SK-N-MC (cell line): ENCODE data around the gene MRPL20.

Experiments
- EZH2 ChIP-seq: fragments of 200-600 bp; sonication (generic); IDR thresholded peaks from one replicate; pipeline ENCODE4 v1.6.1; 2017; ENCODE audit warnings: antibody characterized with exemption
- FOXP2 ChIP-seq: optimal IDR thresholded peaks from 2 replicates; pipeline ENCODE3; 2011; ENCODE audit warnings: mild to moderate bottlenecking, moderate library complexity; ENCODE audit not compliant: insufficient read depth; ENCODE audit errors: extremely low read length, control extremely low read depth
- POLR2AphosphoS5 ChIP-seq: IDR thresholded peaks from 2 replicates; pipeline ENCODE4 v1.6.1; 2012; ENCODE audit warnings: mild to moderate bottlenecking, low read depth, low read length, borderline replicate concordance

DNA sequence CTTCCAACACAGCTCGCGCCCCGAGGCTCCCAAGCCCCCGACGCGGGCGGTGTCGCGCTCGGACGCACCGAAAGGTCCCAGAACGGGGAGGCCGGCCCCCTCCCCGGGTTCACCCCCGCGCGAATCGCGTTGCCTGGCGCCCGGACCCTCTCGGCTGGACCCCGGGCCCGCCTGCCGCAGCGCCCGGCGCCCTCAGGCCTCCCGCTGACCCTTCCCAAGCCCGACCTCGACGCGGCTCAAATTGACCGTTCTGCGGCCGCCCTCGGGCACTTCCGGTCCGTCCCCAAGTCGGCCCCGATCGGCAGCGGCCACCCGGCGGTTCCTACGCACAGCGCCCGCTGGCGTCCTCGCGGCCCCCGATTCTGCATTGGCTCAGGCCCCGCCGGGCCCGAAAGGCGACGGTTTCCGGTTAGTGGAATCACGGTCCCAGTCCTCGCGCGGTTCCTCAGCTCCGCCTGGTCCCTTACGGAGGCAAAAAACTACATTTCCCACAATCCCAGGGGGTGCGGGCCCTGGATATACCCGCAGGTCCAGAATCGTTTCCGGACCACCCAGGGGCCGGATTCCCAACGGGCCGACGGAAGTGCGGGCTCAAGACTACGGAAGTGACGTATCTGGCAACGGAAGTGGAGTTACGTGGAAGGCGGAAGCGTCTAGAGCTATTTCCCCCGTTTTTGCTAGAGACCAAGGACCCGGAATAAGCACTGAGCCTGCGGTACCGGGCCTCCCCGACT, 32.0 kb downstream of the MRPL20 start, which contains the start of gene AURKAIP1:
- TF ChIP-seq POLR2AphosphoS5 (peak; percentile 71), EZH2 (no peak), FOXP2 (peak; percentile 96)
